GM19455 (cell line): Measurements from ENCODE around the gene POLDIP3.
A peak's percentile ranks its signal among the peaks of the same experiment; 100 is the strongest.

ENCODE experiments used
- ATAC-seq: cut with Tn5 transposase; IDR thresholded peaks from one replicate; pipeline ENCODE4 v1.9.1; 2021; ENCODE audit not compliant: unreplicated experiment

Gene POLDIP3, protein sequence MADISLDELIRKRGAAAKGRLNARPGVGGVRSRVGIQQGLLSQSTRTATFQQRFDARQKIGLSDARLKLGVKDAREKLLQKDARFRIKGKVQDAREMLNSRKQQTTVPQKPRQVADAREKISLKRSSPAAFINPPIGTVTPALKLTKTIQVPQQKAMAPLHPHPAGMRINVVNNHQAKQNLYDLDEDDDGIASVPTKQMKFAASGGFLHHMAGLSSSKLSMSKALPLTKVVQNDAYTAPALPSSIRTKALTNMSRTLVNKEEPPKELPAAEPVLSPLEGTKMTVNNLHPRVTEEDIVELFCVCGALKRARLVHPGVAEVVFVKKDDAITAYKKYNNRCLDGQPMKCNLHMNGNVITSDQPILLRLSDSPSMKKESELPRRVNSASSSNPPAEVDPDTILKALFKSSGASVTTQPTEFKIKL

DNA sequence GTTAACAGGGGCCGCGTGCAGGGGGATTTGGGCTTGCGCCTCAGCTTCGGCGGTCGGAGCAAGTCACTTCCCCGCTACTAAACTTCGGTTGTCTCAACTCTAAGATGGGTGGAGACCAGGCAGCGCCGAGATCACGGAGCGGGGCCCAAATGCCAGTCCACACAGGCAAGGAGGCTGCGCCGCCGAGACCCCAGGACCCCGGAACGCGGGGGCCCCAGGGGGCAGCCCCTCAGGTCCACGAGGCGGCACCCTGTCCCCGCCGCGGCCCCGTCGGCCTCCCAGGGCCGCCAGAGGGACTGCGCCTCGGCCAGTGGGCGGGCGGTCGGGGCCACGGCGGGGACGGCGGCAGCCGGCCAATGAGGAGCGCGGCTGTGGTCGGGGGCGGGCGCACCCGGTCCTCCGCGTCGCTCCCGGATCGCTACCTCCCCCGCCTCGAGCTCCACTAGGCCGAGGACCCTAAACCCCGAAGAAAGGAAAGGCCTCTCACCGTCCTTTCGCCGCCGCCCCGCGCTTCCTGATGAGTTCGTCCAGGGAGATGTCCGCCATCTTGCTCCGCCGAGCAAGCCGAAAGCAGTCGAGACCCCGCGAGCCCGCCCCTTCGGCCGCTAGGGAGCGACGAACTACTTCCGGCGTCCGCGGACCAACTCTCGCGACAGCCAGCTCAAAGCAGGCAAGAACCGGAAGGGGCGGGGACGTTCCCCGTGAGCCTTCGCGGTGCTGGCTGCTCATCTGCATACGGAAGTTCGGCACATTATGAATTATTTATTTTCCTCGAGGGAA lies at the start of gene POLDIP3:
Gene POLDIP3 (minus strand): TSS at position 572 of the 780 bp plus-strand sequence. CDS start 26 bp downstream, at position 546.
- peak; percentile 64 for ATAC-seq

DNA sequence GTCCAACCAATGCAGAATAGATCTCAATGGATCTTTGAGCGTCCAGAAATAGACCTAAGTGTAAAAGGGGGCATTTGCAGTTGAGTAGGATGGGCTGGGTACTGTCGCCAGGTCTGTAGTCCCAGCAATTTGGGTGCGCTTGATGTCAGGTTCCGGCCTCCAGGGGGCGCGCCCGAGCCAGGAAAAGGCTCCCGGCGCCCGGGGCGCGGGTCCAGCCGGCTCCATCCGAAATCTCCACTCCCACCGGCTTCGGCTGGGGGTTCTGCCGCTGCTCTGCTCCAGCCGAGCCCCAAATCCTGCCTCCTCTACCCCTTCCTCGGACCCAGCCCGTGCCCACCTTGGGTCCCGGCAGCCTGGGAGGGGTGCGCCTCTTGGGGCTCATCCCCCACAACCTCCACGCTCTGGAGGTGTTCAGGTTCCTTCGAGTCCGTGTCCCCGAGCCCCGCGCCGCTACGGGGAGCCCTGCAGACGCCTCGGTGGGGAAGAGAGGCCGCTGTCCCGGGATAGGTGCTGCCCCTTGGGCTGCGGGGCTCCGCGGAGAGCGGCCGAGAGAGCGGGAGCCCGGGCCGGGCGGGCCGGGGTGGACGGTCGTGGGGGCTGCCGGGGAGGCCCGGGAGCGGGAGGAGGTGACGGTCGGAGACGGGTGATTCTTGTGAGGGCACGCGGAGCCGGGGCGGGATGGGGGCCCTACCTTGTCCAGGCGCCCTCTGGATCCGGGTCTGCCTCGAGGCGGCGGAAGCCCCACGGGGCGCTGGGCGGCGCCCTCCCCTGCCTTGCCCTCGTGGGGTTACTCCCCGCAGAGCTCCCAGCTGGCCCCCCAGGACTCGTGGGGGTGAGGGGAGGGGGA lies 47.5 kb upstream of the POLDIP3 start:
- ATAC-seq: no peak

GRCh38 chr22:42656578-42656977 lies 41.9 kb upstream of the POLDIP3 start:
- ATAC-seq: no peak

DNA sequence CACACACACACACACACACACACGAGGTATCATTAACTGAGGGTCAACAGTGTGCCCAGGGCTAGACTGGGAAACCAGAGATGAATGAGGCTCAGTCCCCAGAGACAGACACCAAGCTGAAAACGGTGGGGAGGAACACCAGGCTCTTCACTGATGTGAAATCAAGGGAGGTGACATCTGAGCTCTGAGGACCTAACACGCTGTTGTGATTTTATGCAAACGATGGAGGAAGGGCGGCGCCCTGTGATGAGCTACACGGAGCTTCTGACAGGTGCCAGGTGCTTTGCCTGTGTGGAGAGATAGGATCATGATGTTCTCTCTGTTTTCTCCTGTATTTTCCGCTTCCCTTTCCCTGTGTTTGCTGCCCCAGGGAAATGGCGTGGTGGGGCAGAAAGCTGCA lies 41.0 kb upstream of the POLDIP3 start:
- no peak for ATAC-seq

GRCh38 chr22:42654436-42655073 lies 39.9 kb upstream of the POLDIP3 start:
- no peak for ATAC-seq

GRCh38 chr22:42653999-42654398 lies 39.3 kb upstream of the POLDIP3 start:
- no peak for ATAC-seq

DNA sequence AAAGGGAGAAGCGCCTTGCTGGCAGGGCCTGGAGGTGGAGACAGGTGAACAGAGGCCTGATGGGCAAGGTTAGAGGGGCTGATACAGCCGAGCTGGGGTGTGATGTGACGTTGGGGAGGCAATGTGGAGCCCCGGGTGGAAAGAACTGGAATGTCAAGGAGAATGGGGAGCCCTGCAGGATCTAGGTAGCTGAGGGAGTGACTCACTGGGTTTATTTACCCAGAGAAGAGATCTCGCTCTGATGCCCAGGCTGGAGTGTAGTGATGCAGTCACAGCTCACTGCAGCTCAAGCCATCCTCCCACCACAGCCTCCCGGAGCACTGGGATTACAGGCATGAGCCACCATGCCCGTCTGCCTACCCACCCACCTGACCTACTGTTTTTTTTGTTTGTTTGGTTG lies 36.5 kb upstream of the POLDIP3 start:
- ATAC-seq: no peak

- peak; percentile 56 for ATAC-seq
Measured at GRCh38 chr22:42649246-42650099, 34.8 kb upstream of the POLDIP3 start, which contains the start of gene CYB5R3. Gene CYB5R3, minus strand, starts transcription at chr22:42649392. Its CDS starts 77 bp downstream, at chr22:42649315.

- peak; percentile 42 for ATAC-seq
Measured at GRCh38 chr22:42648368-42649245, 33.9 kb upstream of the POLDIP3 start.

- ATAC-seq: no peak
Measured at GRCh38 chr22:42648017-42648367, 33.3 kb upstream of the POLDIP3 start.

DNA sequence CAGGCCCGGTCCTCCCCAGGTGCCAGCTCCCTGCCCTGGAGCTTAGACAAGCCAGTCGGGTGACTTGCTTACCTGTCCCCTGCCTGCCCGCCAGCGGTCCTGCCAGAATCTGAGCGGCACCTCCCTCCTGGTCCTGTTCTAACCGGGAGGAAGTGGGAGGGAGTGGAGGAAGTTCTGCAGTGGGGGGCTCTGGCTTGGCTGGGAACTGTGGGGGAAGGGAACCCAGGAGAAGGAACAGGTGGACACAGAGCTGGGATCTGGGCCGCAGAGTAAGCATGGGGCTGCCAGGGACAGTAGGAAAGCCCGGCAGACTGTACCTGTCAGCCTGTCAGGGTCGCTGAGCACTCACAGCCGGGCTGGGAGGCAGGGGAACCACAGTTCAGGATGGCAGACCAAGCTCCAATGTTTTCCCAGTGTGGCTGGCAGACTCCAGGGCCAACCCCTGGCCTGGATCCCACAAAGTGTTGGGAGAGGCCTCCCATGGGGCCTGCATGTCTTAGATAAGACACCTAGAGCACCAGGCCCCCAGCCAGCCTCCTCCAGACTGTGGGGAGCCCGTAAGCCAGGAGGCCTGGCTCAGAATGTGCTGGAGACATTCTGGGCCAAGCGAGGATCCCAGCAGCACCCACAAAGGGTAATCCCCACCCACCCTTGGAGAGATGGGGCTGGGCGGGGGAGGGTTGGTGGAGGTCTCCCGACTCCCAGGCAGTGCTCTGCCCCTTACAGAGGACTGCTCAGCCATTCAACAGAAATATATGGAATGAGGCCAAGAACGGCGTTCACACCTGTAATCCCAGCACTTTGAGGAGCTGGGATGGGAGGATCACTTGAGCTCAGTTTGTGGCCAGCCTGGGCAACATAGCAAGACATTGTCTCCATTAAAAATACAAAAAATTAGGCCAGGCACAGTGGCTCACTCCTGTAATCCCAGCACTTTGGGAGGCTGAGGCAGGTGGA lies 32.2 kb upstream of the POLDIP3 start:
- ATAC-seq: no peak

- ATAC-seq: no peak
Measured at GRCh38 chr22:42645938-42646568, 31.4 kb upstream of the POLDIP3 start.

DNA sequence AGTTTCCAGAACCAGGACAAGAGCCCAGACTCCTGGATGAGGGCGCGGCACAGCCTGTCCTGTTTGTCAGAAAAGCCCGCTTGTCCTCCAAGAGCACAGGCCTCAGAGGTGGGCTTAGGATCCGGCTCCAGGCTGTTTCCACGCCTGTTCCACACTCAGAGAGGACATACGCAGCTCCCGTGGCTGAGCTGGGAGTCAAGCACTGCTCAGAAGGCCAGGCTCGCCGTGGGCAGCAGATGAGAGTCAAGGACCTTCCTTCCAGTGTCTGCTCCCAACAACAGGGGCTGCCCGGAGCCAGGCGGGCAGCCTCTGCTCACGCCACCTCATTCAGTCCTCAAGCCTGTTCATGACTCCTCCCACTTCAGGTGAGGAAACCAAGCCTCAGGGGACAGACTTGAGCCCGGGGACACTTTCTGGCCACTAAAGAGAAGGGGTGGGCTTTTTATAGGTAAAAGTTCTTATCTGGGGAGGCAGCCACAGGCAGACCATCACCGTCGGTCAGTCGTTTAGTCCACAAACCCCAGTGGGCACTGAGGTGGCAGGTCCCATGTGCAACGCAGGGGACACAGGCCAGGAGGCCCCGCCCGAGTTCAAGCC lies 30.8 kb upstream of the POLDIP3 start:
- ATAC-seq: no peak

- no peak for ATAC-seq
Measured at GRCh38 chr22:42644422-42645340, 30.0 kb upstream of the POLDIP3 start.

- ATAC-seq: no peak
Measured at GRCh38 chr22:42643634-42644421, 29.1 kb upstream of the POLDIP3 start.
